Tibial artery (tissue), 4 donors: ENCODE results near the gene MINK1.

Experiments used
- DNase-seq, 2 donors: peaks; one replicate each; pipeline ENCODE4 v3.0.0-alpha.2; 2019
- H3K27ac ChIP-seq, 2 donors: fragments of 200-600 bp; sonication (generic) in 1 of 2; 1 replicate in 1 of 2; 2 replicates in 1 of 2; pipeline ENCODE4 v1.5.1; 2018 to 2019; ENCODE audit warnings: mild to moderate bottlenecking in 1 of 2
- H3K27me3 ChIP-seq, 2 donors: fragments of 200-600 bp; sonication (generic) in 1 of 2; one replicate each; pipeline versions ENCODE4 v1.5.1 to v1.6.0; 2016 to 2019
- H3K36me3 ChIP-seq, 3 donors: fragments of 200-600 bp; sonication (generic) in 2 of 3; one replicate each; pipeline ENCODE4 v1.5.1; 2016 to 2019; ENCODE audit warnings: mild to moderate bottlenecking in 2 of 3
- H3K4me1 ChIP-seq, 4 donors: fragments of 200-600 bp; sonication (generic) in 2 of 4; 1 replicate in 3 of 4; 2 replicates in 1 of 4; pipeline ENCODE4 v1.5.1; 2016 to 2019
- H3K4me3 ChIP-seq, 2 donors: fragments of 200-600 bp; sonication (generic) in 1 of 2; 1 replicate in 1 of 2; 2 replicates in 1 of 2; pipeline ENCODE4 v1.5.1; 2018 to 2019; ENCODE audit warnings: mild to moderate bottlenecking in 2 of 2
- H3K9me3 ChIP-seq, 3 donors: fragments of 200-600 bp; sonication (generic) in 1 of 3; one replicate each; pipeline ENCODE4 v1.5.1; 2016 to 2019
- CTCF ChIP-seq, 2 experiments: fragments of 200-600 bp in 1 of 2; fragments of 450-650 bp in 1 of 2; IDR thresholded peaks; one replicate each; pipeline ENCODE4 v1.5.1; 2017 to 2019; ENCODE audit warnings: antibody characterized with exemption in 2 of 2, mild to moderate bottlenecking in 1 of 2, moderate library complexity in 1 of 2
- intact Hi-C: fragments of 100-400 bp; cut with DNase I; formaldehyde crosslinking; loops from one replicate; pipeline ENCODE4 v1.15.0; 2023; ENCODE audit warnings: low total_unique reads

The MINK1 gene

DNA sequence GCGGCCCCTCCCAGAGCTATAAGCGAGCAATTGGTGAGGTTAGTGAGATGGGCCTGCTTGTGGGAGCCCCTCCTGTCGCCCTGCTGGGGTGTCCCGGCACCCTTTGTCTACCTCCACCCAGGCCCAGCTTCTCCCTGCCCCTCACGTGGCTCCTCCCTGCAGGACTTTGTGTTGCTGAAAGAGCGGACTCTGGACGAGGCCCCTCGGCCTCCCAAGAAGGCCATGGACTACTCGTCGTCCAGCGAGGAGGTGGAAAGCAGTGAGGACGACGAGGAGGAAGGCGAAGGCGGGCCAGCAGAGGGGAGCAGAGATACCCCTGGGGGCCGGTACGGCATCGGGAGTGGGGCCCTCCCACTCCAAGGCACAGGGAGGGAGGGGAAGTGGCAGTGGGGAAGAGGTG lies 60.1 kb downstream of the MINK1 start:
- Histone ChIP-seq H3K9me3 (no peaks in the 10 kb centered on the region), H3K27ac (no peak overlapping the region), H3K4me1 (no peaks in the 10 kb centered on the region), H3K4me3 (no peak overlapping the region), H3K27me3 (peaks cover 0 to 6% of the 10 kb centered on the region in 2 donors), H3K36me3 (peaks cover 75 to 92% (median 81%) of the 10 kb centered on the region in 3 donors)
- DNase-seq = no peak
- TF ChIP-seq CTCF (IDR thresholded peaks at IDR 0.05) = no peak
- intact Hi-C loops = no loop called here

- H3K27me3 ChIP-seq = peaks cover 0 to 12% of the 10 kb centered on the region in 2 donors
- no peak overlapping the region for H3K4me3 ChIP-seq
- intact Hi-C loops = no loop called here
- H3K4me1 ChIP-seq = peaks cover 0 to 6% (median 4%) of the 10 kb centered on the region in 4 donors
- no peak overlapping the region for H3K27ac ChIP-seq
- DNase-seq = no peak
- no peaks in the 10 kb centered on the region for H3K9me3 ChIP-seq
- TF ChIP-seq CTCF (IDR thresholded peaks at IDR 0.05) = no peak
- H3K36me3 ChIP-seq = peaks cover 75 to 88% (median 81%) of the 10 kb centered on the region in 3 donors
These were observed 60.8 kb downstream of the MINK1 start for GRCh38 chr17:4893721-4894560.

DNA sequence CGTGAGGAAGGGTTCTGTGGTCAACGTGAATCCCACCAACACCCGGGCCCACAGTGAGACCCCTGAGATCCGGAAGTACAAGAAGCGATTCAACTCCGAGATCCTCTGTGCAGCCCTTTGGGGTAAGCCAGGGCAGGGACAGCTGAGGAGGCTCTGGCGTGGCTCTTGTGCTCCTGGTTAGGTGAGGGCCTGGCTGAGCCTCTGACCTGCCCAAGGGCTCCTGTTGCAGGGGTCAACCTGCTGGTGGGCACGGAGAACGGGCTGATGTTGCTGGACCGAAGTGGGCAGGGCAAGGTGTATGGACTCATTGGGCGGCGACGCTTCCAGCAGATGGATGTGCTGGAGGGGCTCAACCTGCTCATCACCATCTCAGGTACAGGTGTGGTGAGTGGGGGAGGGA lies 62.0 kb downstream of the MINK1 start:
- intact Hi-C loops = no loop called here
- no peak for TF ChIP-seq CTCF (IDR thresholded peaks at IDR 0.05)
- DNase-seq = no peak
- Histone ChIP-seq H3K4me1 (peaks cover 0 to 18% (median 13%) of the 10 kb centered on the region in 4 donors), H3K27me3 (peaks cover 0 to 23% of the 10 kb centered on the region in 2 donors), H3K36me3 (peaks cover 66 to 76% (median 72%) of the 10 kb centered on the region in 3 donors), H3K4me3 (no peak overlapping the region), H3K27ac (no peak overlapping the region), H3K9me3 (no peaks in the 10 kb centered on the region)

DNA sequence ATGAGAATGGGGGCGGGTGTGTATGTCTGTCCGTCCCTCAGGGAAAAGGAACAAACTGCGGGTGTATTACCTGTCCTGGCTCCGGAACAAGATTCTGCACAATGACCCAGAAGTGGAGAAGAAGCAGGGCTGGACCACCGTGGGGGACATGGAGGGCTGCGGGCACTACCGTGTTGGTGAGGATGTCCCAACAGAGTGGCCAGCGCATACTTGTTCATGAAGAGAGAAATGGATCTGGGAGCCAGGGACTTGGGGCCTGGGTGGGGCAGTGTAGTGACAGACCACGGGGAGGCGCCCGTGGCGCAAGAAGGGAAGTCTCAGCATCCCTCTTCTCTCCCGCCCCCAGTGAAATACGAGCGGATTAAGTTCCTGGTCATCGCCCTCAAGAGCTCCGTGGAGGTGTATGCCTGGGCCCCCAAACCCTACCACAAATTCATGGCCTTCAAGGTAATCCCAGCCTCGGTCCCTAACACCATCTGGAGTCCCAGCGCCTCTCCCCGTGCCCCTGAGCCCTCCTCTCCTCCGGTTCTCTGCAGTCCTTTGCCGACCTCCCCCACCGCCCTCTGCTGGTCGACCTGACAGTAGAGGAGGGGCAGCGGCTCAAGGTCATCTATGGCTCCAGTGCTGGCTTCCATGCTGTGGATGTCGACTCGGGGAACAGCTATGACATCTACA lies 62.7 kb downstream of the MINK1 start:
- TF ChIP-seq CTCF (IDR thresholded peaks at IDR 0.05) = no peak
- Histone ChIP-seq H3K27me3 (peaks cover 0 to 24% of the 10 kb centered on the region in 2 donors), H3K36me3 (peaks cover 60 to 70% (median 65%) of the 10 kb centered on the region in 3 donors), H3K27ac (no peak overlapping the region), H3K4me3 (no peak overlapping the region), H3K4me1 (peaks cover 0 to 25% (median 18%) of the 10 kb centered on the region in 4 donors), H3K9me3 (no peaks in the 10 kb centered on the region)
- no peak for DNase-seq
- intact Hi-C loops = no loop called here

DNA sequence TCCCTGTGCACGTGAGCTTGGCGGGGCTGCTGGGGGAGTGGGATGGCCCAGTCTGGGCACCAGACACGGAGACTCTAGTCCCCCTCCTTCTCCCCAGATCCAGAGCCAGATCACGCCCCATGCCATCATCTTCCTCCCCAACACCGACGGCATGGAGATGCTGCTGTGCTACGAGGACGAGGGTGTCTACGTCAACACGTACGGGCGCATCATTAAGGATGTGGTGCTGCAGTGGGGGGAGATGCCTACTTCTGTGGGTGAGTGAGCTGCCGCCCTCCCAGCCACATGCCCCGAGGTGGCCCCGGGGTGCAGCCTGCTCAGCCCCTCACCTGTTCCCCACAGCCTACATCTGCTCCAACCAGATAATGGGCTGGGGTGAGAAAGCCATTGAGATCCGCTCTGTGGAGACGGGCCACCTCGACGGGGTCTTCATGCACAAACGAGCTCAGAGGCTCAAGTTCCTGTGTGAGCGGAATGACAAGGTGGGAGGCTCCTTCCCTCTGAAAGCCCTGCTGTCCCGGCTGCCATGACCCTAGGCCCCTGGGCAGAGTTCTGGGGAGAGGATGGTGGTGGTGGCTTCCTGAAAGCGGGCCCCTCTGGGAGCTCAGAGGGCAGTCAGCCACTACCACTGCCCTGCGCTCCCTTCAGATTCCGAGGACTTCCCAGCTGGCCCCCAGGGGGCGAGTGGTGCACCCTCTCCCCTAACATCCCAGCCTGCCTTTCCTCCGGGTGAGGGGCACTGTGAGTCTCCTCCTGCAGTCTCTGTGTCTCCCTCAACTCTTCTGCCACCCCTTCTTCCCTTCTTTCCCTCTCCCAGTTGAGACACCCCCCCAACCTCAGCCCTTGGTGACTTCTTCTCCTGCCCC lies 63.4 kb downstream of the MINK1 start:
- no peak overlapping the region for H3K27ac ChIP-seq
- H3K36me3 ChIP-seq = peaks cover 52 to 62% (median 58%) of the 10 kb centered on the region in 3 donors
- peaks cover 0 to 32% of the 10 kb centered on the region in 2 donors for H3K27me3 ChIP-seq
- DNase-seq = no peak
- TF ChIP-seq CTCF (IDR thresholded peaks at IDR 0.05) = no peak
- intact Hi-C loops = no loop called here
- H3K9me3 ChIP-seq = no peaks in the 10 kb centered on the region
- no peak overlapping the region for H3K4me3 ChIP-seq
- H3K4me1 ChIP-seq = peaks cover 0 to 27% (median 19%) of the 10 kb centered on the region in 4 donors
